Bone marrow (tissue), 2 donors: ENCODE results near the gene JDP2.
A peak's percentile ranks its signal among the peaks of the same experiment; 100 is the strongest.
"Not testable (repeated sequence)": the region's sequence is repeated elsewhere in the genome, so short reads cannot be mapped to it uniquely, and the experiment has no call there.

ENCODE experiments used
- DNase-seq, 2 donors: peaks; one replicate each; lab custom pipeline; 2025; lab: John Stamatoyannopoulos, UW

Gene JDP2

DNA sequence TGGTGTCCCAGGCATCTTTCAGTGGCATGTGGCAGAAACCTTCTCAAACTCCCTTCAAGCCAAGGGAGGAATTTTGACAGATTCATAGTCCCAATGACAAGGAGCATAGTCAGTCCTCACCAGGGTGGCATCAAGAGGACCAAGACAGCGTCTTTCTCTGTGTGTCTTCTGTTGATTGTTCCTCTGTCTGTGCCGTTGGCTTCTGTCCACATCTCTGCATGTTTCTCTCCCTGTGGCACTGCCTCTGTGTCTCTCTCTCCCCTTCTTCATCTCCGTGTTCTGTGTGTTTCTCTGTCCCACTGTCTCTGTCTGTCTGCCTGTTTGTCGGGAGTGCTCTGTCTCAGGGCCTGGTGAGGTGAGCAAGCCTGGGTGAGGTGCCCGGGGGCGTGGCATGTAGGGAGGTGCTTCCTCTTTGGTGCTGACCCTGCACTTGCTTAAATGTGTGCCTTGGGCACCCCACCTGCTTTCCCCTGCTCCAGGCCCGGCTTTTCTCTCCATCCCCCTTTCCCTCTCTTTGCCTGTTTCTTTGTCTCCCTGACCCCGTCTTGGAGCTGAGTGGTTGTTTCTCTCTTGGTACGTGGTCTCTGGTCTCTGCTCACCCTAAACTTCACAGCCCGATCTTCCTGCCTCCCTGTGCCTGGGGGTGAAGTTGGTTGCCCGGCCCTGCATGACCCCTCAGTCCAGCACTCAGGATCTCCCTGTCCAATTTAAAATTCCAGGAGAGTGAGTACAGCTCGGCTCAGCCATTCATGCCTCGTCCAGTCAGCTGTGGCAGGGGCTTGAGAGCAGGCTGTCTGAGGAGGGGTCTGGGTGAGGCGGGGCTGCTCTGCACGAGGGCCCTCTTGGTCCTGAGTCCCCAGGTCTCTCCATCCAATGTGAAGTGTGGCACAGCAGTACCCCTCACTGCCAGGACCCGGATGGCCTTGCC is 28.5 kb downstream of the JDP2 start:
- DNase-seq = no peak

DNA sequence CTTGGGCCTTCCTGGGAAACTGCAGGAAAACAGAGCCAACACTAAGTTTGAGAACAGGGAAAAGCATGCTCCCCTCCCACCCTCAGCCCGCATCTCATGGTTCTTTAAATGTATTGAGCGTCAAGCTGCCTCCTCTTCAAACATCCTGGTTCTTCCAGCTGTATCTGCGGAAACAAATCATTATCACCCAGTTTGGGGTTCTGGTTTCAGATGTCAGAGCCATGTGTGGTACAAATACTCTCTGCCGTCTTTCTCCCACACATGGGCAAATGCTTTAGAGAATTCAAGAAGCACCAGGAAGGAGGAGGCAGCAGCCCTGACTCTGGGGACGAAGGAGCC is 29.1 kb downstream of the JDP2 start:
- DNase-seq = no peak

DNA sequence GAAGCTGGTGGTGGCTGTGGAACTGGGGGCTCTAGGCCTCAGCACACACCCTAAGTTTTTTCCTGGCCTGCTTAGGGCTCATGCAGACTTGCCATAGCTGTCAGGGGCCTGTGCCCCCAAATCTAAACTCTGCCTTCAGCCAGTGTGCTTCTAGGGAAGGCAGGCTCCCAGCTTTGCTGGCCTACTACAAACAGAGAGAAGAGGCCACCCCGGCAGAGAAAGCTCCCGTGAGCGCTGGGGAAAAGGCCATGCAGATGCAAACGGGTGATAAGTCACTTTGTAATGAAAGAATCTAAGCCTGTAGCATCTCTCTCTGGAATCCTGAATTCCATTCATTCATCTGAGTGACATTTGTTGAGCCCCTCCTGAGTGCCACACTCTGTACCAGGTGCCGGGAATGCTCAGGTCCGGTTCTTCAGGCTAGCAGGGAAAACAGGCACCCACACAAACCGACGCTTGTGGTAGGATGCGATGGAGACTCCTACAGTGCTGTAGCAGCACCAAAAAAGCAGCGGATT is 29.9 kb downstream of the JDP2 start:
- DNase-seq = no peak

DNA sequence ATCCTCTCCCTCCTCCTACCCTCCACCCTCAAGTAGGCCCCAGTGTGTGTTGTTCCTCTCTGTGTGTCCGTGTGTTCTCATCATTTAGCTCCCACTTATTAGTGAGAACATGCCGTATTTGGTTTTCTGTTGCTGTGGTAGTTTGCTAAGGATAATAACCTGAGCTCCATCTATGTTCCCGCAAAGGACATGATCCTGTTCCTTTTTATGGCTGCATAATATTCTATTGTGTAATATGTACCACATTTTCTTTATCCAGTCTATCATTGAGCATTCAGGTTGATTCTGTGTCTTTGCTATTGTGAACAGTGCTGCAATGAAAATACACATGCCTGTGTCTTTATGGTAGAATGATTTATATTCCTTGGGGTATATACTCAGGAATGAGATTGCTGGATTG is 30.5 kb downstream of the JDP2 start:
- DNase-seq = no peak

DNA sequence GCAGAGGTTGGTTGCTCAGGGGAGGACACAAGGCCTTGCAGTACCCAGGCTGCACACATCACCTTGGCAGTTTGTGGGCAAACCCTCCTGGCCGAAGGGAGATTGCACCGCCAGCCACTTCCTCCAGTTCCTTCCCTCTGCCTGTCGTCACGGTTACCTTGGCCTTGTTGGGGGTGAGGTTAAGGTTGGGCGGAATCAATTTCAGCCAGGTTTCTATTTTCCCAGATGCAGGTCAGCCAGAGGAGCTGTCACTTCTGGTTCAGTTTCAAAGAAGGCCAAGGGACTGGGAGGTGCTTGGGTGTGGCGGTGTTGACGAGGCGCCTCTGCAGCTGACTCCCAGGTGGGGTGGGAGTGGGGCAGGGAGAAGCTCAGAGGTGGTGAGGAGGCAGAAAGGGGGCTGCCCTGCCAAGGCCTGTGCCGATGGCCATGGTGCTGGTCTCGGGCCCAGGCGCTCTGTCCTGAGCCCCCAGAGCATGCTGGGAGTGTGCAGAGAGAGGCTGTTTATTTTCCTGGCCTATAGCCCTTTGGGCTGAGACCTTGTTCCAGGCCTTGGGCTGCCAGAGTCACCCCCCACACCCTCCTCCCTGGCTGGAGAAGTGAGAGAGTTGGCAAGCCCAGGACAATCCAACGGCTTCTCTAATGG is 31.4 kb downstream of the JDP2 start:
- peak in 1 of 2 donors; percentile 11 for DNase-seq

DNA sequence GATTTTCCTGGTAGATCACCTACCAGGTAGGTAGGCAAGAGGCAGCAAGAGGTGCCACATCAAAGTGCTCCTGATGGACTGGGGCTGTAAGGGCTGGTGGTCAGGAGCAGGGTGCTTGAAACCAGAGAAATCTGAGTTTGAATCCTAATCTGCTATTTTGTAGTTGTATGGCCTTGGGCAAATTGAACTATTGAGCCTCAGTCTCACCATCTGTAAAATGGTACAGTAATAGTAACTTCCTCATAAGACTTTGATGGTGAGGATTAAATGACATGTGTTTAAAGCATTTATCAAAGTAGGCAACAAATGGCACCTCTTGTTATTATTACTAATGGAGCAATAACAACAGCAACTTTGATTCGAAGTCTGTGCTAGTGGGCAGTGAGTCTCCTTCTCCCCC is 32.0 kb downstream of the JDP2 start:
- DNase-seq = no peak

DNA sequence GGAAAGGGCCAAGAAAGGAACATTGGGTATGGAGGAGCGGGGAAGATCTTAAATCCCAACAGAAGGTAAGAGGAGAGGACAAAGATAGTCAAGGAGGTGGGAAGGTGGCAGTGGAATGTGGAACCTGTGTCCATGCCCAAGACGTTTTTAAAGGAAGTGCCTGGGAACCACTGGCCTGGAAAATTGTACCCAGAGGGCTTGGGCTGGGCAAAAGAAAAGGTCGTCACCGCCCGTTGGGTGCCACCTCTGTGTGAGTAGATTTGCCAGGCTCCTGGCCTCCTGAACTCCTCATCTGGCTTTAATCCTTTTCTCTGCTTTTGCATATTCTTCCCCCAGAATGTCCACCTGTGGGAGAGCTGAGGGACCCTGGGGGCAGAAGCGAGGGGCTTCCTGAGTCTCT is 32.6 kb downstream of the JDP2 start:
- DNase-seq = no peak

DNA sequence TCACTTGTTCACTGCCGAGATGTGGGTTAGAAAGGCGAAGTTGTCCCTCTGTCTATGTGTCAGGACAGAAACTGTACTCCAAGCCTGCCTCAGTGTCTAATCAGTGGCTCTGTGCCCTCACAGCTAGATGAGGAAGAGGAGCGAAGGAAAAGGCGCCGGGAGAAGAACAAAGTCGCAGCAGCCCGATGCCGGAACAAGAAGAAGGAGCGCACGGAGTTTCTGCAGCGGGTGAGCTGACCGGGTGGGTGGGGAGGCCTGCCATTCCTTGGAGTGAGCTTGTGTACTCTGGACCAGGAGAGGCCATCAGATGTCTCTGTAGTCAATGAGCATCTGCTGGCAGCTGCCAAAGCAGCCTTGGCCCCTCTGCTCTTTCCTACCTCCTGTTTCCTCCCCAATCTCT is 33.5 kb downstream of the JDP2 start:
- DNase-seq = no peak

DNA sequence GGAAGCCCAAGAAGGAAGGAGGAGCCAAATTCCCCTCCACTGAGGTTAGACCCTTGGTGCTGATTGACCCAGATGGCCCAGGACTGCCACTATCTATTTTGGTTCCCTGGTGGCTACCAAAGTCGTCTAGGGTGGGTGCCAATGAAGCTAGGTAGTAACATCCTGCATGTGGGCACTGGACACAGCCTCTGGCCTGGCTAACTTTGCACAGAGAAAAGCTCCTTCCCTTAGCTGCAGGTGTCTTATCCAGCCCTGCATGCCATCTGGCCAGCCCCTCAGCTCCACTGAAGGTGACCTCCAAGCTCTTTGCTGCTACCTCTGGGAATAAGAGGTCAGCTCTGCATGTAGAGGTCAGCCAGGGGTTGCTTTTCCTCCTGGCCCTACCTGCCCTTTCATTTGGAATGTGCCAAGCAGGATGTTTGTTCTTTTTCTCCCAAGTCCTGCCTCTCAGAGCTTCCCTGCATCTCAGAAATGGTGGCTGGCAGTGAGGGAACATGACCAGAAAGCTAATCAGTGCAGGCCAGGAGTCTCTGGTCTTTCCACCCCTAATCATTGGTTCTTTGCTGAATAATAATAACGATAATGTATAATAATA is 34.0 kb downstream of the JDP2 start:
- DNase-seq = no peak

DNA sequence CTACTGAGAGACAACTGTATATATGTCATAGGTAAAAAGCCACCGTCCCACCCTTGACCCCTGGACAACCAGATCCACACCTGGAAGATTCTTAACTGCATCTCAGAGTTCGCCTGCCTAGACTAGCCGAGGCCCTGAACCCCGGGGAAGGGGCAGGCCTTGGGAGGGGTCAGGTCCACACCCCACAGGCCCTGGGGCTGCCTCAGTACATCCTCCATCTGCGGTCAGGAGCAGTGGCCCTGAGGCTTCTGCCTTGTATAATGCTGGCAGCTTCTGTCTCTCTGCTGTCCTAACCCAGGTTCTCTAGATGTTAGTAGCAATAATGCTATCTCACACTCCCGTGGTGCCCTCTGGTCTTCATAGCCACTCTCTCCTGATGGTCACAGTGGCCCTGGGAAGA is 36.8 kb downstream of the JDP2 start:
- DNase-seq = no peak

DNA sequence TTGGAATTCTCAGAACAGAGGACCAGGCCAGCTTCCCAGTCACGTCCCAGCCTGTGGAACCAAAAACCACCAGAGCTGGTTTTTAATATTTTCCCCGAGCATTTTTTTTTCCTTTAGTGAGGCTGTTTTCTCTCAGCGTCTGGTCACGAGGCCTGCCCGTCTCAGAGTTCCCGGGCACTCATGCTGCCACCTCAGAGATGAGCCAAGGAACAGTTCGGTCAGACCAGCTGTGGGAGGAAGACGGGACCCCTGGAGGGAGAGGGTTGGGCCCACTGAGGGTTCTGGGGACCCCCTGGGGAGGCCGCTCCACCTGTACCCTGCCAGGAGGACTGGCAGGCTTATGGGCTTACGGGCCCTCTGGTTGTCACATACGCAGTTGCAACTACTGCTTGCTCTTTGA is 39.9 kb downstream of the JDP2 start:
- no peak for DNase-seq

DNA sequence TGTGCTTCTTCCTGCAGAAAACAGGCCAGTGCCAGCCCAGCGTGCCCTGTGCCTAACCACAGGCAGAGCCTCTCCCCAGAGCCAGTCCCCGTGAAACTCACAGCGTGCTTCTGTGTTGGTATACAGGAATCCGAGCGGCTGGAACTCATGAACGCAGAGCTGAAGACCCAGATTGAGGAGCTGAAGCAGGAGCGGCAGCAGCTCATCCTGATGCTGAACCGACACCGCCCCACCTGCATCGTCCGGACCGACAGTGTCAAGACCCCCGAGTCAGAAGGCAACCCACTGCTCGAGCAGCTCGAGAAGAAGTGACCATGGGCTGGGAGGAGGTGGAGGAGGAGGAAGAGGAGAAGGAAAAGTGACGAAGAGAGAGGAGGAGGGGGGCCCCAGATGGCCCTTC is 41.3 kb downstream of the JDP2 start:
- DNase-seq = no peak

DNA sequence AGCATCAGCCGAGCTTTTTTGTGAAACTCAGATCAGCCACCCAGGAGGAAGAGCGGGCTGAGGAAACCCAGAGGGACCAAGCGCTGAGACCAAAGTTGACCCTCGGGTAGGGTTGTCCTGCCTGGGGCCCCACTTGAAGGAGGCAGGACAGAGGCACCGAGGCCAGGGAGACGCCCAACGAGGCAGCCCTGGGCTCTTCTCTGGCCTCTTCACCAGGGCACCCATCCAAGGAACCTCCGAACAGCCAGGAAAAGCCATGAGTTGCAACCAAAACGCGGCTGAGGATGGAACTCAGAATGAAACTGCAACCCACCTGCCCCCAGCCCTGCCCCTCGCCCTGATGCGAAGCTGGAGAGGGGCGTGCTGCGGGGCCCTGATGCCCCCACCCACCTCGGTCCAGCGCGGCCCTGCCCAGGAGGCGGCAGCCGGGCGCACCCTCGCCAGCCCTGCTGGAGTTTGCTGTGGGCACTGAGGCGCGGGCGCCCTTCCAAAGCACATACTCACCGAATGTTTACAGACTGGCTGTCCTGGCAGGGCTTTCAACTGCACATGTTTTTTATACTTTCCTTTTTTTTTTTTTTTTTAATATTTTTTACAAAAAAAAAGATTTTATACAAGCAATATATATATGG is 41.9 kb downstream of the JDP2 start:
- no peak for DNase-seq

DNA sequence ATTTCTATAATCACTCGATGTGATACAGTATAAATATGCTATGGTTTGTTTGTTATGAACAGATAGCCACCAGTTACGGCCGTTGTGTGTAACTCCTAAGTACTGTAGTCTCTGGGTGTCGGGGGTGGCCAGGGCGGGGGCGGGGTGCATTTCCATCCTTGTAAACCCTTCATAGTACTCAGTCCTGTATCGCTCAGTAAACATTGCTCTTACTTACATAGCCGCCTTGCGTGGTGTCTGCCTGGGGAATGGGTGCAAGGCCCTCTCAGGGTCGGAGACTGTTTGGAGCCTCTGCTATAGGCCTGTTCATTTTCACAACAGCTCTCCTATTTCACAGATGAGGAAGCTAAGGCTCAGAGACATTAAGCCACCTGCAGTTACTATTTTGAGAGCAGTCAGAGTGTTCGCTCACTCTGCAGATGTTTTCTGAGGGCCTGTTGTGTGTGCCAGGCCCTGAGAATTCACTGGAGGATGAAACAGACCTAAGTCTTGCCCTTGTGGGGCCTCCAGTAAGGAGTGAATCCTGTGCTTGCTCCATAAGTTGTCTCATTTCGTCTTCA is 42.5 kb downstream of the JDP2 start:
- no peak for DNase-seq

DNA sequence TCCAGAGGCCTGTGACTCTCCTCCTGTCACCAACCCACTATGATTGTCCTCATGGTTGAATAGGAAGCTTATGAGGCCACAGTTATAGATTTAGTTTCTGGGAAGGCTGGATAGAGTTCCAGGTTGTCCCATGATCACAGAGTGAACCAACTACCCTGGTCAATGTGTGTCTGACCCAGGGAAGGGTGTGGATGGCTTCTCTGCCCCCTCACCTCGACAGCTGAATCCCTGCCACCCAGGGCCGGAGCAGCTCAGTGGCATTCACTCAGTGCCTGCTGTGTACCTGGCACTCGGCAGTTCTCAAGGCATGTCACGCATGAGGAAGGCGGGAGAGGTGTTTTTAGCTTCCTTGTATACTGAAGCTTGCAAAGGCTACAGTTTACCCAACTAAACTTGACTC is 43.2 kb downstream of the JDP2 start:
- DNase-seq = no peak

DNA sequence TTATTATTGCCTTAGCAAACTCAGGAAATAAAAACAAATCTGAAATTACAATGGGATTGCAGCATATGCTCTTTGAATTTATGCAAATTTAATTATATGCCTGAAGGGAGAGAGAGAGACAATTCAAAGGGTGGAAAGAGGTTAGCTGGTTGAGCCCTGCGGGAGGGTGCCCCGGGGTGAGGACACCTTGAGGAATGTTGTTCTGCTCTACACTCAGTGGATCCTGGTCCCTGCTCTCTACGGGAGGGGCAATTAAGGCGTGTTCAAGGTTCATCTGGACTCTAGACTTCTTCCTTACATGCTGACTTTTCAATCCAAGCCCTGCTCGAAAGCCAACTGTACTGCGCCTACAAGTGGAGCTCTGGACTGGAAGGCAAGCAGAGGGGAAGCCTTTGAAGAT is 46.3 kb downstream of the JDP2 start:
- not testable (repeated sequence) for DNase-seq

DNA sequence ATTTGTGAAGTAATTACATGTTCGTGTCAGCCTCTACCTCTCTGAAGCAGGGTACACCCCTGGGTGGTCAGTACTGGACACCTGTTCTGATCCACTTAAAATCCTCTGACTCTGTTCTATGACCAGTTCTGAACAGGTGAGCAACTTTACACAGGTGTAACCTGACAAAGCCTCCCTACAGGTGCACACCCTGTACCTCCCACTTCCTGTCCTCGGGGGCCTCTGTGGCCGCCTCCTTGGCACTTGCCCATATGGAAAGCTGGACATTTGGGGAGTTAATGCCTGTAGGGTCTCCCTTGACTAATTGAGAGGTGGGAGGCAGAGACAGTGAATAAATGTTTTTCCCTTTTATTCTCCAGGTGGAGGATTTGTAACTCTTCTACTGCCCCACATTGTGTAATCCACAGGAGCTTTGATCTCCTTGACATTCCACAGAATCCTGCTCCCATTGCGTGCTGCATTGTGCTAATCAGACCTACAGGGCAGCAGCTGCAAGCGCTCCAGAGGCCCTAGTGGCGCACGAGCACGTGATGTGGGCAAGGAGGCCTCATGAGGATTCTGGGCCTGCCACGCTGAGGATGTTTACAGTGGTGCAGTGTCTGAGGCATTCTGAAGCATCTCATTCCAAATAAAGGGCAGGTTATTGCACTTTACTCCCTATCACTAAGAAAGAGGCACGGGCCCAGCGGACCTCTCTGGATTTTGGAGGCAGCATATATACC is 48.6 kb downstream of the JDP2 start:
- DNase-seq = no peak

DNA sequence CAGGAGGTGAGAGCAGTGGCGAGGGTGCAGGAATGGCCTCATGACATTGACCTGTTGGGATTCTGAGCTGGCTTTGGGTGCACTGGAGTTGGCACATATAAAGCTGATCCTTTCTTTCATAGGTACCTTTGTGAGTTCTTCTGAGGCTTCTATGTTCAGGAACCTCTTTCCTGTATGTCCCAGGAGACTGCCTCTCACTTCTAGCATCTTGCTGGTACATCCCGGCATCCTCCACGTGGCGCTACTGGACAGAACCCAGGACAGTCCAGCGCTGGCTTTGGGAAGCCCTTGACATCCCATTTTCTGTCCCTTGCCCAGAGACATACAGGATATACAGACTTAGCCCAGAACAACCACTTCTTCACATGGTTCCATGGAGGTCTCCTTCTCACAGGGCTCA is 50.1 kb downstream of the JDP2 start:
- DNase-seq = no peak

DNA sequence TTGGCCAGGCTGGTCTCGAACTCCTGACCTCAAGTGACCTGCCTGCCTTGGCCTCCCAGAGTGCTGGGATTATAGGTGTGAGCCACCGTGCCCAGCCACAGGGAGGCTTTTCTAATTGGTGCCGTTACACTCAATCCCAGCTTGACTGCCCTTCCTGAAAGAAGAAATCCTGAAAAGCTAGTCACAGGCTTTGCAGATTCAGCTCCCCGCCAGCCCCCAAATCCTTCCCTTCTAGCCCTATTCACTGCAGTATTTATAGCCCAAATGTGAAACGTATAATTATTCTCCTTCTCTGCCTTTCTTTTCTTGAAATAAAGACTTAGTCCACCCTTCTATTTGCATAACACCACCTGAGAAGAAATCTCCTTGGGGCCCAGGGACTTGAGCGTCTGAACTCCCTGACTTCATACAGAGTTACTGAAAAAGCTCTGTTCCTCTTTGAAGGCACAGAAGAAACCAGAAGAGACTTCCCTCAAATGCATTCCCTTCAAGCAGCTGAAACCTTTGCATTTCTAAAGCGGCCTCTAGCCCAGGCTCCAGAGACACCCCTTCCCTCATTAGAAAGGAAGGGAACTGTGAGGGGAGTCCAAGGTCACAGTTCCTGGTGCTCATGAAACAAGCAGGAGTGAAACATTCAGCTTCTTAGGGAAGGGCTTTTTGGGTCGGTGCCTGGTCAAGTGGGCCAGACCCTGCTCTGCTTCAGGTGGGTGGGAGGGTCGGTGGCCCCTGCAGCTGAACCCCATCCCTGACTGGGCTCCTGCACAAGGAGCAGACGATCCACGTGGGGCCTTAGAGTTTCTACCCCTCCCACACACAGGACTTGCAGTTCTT is 52.2 kb downstream of the JDP2 start:
- DNase-seq = no peak

DNA sequence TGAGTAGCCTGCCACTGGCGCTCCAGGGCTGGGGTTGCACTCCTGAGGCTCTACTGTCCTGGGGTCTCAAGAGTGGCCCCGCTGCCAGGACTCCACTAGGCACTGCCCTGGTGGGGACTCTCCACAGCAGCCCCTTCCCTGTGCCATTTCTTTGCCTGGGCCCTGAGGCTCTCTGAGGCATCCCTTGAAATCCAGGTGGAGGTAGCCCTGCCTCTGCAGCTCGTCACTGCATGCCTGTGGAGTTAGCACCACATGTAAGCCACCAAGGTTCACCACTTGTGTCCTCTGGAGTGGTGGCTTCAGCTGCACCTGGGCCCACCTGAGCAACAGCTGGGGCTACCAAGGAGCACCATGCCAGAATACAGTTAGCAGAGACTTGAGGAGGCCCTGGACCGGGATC is 54.5 kb downstream of the JDP2 start:
- no peak for DNase-seq
